T1000 (cell line): ENCODE results near the gene HYDIN.
A peak's percentile ranks its signal among the peaks of the same experiment; 100 is the strongest.

Source experiments
- DNase-seq: peaks from one replicate; lab custom pipeline; 2025; ENCODE audit warnings: mixed read lengths; lab: John Stamatoyannopoulos, UW

Gene HYDIN

DNA sequence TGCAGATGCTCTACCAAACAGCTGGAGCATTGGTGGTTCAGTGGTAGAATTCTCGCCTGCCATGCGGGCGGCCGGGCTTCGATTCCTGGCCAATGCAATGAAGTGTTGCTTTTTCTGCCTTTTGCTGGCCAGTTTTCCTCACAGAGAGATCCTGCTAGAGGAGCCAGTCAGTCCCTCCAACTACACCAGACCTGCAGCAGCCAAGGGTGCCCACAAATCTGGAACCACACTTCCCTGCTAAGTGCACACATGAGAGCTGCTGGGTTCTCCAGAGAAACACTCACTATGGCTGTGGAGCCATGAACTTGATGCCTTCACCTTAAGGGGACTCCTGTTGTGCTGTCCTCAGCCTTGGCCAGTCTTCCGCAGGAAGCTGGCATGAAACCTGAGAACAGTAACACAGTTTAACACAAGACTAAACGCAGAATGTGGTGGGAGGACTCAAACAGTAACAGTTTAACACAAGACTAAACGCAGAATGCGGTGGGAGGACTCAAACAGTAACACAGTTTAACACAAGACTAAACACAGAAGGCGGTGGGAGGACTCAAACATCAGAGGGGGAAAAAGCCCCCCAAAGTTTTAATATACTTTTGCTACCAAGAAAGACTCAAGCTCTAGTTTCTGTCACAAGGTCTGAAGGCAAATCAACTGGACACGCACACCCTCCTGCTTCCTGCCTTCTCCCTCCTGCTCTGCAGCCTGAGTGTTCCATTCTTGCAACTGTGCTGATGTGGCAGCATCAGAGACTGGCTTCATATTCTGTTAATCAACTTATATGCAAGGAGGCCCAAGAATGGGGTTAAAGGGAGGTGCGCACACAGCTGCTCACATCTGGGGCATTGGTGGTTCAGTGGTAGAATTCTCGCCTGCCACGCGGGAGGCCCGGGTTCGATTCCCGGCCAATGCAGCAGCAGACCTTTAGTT is 441.6 kb downstream of the HYDIN start:
- no peak for DNase-seq

DNA sequence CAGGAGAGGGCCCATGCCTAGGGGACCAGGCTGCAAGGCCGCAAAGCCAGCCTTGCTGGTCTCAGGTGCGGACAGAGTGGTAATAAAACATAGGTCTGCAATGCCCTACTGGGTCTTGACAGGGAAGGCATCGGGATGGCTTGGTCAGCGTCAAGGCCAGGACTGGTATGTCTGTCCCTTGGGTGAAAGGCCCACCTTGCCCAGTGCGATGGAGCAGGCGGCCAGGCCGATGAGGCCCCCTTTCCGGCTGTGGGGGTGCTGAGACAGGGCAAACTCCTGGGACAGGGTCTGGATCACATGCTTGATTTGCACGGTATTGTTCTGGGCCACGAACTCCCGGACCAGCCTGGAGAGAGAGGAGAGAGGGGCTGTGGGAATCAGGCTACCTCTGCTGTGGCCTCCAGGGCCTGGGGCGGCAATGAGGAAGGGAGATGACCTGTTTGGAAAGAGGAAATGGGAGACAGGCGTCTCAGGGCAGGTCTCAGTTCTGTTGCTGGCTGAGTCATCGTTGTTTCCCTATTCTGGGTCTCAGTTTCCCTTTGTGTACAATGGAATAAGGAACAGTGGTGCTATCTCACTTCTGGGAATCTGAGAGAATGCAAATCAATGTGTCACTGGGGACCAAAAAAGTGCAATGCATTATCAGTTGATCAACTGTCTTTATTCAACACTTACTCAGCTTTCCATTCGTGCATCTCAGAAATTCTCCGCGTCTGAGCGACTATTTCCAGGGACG is 444.3 kb downstream of the HYDIN start:
- DNase-seq, result no peak

DNA sequence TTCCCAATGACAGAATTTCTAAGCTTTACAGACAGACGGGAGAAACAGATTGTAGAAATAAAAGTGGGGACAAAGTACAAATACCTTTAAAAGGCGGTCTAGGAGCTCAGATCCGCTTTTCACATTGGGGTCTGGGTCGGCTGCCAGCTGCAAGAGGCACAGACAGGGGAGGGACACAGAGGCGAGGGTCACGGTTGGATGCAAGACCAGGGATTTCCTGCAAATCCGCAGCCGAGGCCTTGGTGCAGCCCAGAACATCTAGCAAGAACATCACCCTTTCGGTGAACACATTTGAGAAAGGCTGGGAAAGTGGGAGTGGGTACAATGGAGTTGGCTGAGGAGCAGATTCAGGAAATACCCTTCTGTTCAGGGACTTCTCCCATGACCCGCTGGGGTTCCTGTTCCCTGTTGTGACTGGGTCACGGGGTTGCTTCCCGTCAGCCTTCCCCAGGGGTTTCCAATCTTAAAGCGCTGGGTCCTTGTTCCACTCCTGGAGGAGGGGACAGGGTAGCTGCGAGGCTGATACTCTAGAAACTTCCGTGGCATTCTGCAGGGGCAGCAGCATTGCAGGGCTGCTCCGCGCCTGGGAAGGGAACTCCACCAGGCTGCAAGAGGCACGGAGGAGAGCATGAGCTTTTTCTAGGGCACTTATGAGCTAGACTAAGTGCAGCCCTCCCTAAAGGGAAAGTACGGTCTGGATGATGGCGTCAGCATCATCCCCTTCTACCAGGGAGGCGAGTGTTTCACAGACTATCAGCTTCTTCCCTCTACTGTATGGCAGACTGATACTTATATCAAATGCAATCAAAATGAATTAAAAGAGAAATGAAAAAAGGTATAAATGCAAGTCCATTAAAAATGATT is 445.6 kb downstream of the HYDIN start:
- no peak for DNase-seq

DNA sequence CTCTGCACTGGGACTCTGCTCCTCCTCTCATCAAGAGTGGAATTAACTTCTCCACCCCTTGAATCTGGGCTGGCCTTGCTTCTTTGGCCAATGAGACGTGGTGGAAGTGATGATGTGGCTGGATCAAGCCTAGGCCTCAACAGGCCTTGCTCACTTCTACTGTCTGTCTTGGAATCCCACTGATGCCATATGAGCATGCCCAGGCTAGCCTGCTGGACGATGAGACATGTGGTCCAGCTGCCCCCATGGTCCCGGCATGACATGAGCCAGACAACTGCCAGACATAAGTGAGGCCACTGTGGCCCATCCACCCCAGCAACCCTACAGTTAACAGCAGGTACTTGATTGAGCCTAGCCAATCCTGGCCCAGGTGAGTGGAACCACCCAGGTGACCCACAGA is 448.3 kb downstream of the HYDIN start:
- no peak for DNase-seq

DNA sequence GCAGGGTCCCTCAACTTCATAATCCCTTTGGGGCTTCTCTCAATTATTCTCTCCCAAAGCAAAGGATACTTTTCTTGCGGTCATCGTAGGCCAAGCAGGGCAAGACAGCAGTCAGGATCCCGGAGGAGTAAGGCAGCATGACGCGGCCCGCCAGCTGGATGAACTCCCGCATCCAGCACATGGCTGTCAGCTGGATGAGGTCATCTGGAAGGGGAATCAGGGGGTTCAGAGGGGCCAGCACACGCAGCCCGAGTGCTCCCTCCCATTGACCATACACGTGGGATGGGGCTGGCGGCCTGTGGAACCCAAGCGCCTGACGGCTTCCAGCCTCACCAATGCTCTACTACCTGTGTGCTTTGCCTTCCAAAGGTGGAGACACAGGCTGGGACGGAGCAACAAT is 448.7 kb downstream of the HYDIN start:
- DNase-seq, result no peak

DNA sequence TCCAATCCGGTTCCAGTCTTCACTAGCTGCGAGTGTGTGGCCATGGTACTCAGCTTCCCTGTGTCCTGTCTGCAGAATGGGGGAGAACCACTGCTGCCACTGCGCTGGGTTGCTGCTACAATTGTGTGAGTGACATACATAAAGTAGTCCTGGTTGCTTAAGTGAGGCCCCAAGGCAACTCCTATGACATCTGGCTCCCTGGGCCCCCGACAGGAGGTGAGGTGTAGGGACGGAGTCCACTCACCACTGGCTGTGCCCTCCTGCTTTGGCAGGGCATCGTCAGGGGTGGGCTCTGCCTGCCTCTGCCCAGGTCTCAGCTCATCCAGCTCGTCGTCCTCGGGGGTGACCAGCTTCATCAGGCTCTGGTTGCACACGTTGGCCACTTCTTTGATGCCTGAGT is 450.0 kb downstream of the HYDIN start:
- DNase-seq, result no peak

DNA sequence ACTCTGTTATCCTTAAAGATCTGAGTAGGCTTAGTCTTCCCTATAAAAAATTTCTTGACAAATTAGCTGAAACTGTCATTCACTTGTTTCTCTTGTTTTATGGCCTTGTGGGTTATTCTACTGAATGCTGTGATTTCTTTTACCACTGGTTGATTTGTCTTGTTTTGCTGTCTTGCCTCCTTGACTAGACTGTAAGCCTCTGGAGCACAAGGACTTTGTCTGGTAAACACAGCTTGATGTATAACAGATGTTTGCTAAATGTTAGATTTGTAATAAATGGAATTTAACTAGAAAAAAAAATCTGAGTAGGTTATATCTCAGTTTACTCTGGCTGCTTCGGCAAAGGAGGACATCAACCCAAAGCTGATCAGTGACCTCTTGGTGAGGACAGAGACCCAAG is 451.2 kb downstream of the HYDIN start:
- DNase-seq, result no peak

DNA sequence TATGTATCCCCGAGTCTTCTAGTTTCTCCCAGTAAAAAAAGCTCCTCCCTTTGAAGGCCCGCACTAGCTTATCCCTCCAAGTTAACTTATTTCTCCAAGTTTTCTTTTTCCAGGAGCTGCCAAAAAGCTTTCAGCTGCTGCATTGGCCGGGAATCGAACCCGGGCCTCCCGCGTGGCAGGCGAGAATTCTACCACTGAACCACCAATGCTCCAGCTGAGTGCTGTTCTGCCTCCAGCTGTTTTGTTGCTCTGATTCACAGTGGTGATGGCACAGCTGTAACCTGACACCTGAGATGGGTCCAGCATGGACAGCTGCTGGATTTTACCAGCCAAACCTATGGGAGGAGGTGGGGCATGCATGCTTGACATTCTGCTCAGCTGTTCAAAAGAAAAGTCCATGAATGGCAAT is 451.6 kb downstream of the HYDIN start:
- peak; percentile 21 for DNase-seq

DNA sequence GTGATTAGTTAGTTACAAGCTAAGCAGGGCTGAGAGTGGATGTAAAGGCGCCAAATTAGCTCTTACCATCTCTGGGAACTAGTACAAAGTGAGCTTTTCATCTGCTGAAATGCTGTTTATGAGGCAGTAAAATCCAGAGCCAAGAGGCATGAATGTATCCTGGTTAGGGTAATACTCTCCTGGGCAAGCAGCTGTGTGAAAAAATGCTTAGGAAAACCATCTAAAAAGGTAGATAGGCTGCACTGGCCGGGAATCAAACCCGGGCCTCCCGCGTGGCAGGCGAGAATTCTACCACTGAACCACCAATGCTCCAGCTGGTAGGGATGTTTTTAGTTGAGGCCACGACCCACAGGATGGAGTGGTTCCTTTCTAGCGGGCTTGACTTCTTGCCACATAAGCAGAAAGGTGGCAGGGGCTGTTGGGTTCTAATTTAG is 452.5 kb downstream of the HYDIN start:
- DNase-seq, result no peak

DNA sequence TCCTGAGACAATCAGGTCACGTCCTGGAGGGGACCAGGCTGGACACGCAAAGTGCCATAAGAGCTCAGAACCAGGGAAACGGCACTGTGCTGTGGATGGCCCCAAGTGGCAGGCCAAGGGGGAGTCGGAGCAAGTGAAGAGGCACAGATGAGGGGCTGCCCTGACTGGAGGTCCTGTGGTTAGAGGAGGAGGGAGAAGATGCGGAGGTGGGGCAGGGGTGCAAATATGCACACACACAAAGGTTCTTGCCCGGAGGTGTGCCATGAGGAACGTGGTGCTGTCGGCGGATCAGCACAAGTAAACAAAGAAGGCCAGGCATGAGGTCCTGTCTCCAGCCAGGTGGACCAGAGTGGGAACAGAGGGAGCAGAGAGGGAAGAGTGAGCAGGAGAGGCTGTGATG is 453.0 kb downstream of the HYDIN start:
- DNase-seq, result no peak

DNA sequence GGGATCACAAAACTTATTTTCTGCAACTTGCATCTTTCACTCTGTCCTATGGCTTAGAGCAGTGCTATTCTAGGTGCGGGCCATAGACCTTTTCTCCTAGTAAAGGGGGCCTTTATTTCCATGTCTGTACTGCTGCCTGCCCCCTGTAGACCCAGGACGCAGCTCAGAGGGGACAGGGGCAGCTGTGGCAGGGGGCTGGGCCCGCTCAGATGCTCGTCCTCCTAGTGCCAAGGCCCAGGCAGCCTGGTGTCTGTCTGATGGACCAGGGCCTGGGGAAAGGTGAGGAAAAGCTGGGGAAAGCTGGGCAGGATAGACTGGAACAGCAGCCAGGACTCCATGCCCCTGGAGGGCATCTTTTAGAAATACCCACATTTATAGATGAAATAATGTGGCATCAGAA is 455.1 kb downstream of the HYDIN start:
- DNase-seq, result no peak

DNA sequence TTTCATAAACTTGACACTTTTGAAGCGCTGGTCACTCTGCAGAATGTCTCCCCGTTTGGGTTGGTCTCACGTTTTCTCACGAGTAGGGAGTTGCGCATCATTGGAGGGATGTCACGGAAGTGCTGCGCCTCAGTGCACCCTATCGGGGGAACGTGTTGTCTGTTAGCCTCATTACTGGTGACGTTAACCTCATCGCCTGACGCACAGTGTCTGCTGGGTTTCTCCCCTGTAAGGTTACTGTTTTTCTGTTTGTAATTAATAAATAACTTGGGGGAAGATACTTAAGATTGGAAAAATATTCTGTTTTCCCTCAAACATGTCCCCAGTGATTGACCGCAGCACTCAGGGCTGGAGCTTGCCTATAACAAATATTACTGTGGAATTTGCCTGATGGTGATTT is 456.3 kb downstream of the HYDIN start:
- no peak for DNase-seq

DNA sequence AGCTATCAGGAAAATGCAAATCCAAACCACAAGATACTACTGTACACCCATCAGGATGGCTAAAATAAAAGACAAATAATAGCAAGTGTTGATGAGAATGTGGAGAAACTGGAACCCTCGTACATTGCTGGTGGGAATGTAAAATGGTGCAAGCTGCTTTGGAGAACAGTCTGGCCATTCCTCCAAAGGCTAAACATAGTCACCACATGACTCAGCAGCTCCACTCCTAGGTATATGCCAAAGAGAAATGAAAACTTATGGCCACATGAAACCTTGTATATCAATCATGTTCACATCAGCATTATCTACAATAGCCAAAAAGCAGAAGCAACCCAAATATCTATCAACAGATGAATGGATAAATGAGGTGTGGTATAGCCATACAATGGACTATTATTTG is 458.0 kb downstream of the HYDIN start:
- no peak for DNase-seq

DNA sequence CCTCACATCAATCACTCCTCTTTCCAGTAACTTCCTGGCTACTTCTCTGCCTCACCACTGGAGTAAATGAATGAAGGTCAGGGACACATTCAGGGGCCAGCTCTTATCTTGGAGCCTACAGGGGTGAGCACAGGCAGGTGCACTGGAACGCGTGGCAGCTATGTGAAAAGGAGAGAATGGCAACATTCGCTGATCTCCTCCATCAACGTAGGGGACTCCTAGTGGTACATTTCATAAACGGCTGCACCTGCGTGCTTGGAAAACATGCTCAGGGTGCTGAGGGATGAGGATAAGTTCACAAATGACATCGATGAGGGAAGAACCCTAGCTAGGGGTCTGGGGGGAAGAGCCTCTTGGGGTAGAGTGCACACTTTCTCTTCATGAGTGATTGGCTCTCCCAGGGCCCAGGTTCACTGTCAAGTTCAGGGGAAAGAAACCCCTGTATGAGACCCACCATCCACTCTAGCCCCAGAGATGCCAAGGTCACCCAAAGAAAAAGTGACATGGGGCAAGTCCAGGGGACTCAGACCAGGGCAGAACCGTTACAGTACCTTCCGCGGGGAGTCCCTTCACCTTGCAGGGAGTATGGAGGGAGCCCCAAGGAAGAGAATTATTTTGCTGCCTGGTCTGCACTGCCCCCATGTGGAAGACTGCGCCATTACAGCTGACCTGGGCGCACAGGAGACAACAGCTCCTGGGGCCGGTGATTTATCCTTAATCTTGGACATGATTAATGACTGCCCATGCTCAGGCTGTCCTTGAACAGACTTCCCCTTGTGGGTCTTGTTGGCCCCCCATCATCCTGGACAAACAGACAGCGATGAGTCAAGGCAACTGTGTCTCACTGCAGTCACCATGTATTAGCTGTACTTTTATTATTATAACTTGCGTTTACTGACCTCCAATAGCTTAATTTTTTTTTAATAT is 459.6 kb downstream of the HYDIN start:
- peak; percentile 48 for DNase-seq

DNA sequence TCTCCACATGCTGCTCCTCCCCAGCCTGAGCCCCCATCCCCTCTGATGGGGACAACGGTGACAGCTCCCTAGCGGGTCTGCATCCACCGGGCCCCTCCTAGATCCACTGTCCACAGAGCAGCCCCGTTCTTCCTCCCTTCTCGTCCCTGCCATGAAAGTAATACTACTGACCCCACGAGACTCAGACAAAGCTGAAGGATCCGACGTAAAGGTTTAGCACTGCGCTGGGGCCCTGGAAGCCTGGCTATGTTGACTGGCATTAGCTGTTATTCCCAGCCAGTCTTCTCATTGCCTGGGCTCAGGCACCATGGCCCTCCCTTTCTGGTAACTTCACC is 460.3 kb downstream of the HYDIN start:
- DNase-seq, result no peak

DNA sequence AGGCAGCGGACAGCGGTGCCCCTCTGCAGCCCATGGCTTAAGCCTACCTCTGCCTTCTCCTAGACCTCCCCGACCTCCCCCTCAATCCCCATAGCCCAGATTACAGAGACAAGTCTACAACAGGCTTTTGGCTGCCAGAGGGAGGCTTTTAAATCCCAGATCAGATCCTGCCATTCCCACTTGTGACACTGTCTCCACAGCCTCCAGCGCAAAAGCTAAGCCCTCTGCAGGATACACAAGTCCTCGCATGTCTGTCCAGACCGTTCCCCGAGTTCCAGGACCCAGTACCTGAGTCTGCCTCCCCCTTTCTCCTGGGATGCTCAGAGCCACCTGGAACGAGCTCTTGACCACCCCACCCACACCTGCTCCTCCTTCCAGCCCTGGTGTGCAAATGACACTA is 460.8 kb downstream of the HYDIN start:
- no peak for DNase-seq

DNA sequence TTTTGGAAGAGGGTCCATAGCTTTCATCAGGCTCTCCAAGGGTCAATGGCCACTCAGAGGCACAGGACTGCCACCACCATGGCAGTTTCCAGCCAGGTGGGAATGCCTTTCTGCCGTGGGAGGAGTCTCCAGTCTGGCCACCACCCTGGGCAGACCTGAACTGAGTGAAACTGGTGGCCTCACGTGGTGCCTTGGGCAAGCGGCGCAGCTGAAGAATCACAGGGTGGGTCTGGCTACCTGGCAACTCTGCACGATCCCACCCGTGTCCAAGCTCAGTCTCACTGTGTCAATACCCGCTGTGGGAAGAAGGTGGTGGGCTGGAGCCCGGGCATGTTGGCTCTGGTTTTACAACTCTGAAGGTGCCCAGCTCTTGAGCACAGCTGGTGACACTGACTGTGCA is 461.4 kb downstream of the HYDIN start:
- no peak for DNase-seq

DNA sequence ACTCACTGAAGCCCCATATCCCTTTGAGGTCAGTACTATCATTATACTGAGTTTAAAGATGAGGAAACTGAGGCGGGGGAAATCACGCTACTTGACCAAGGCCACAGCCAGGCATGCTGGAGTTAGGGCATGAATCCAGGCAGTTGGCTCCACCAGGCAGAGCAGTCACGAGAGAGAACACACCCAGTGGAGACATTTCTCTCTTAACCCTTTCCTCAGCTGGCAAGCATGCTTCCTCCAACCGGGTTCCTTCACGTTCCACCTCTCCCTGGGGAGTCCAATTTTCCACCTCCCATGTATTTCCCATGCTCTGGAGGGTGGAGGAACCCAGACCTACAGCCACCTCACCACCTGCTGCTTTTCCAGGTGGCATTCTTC is 462.3 kb downstream of the HYDIN start:
- DNase-seq, result no peak

DNA sequence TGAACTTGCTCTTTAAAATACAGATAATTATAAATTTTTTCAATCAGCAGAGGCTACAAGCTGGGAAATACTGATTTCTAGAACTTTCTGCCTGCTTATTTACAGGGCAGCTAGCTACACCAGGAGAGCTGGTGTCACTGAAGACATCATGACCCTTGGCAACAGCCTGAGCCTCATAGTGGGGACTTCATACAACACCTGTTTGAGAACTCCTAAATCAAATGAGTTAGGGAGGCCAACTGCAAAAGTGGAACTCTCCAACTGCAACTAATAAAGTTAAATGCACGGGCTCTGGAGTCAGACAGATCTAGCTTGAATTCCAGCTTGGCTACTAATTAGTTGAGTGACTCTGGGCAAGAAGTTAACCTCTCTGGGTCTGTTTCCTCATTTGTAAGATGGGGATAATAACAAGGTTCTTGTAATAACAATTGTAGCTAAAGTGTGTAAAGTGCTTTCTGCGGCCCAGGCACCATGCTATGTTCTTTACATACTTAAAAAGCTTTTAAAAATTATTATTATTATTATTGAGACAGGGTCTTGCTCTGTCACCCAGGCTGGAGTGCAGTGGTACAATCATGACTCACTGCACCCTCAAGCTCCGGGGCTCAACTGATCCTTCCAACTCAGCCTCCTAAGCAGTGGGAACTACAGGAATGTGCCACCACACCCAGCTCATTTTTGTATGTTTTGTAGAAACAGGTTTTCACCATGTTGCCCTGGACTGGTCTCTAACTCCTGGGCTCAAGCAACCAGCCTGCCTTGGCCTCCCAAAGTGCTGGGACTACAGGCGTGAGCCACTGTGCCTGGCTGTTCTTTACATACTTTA is 462.9 kb downstream of the HYDIN start:
- no peak for DNase-seq

DNA sequence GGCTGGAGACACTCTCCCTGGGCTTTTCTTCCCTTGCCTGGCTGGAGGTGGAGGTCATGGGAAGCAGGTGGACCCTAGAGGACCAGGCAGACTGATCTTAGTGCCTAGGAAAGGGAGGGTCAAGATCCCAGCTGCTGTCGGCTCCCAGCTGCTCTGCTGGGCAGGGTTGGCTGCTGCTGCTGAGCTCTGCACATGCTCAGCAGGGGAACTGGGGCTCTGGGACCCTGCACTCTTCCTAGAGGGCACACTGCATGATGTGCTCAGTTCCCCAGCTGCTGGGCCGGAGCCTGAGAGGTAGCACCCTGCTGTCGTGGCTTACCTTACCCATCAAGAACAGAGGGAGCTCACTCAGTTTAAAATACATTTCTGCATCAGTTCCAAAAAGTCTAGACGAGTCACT is 463.9 kb downstream of the HYDIN start:
- DNase-seq, result no peak

DNA sequence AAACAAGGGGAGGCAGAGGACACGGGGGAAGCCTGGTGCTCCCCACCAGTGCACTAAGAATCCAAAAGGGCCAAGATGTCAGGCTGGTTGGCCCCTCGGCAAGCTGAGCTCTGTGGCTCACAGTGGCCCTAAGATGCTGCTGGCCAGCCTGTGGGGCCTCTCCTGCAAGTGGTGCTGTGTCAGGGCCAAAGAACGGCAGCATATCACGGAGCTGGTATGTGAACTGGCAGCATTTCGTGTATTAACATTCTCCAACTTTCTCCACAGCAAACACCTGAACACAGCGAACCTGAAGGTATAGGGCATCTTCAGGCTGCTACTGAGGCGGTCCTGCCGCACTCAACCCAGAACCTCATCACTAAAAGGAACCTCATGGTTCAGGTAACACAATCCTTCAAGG is 464.3 kb downstream of the HYDIN start:
- no peak for DNase-seq
